Activated CD8-positive, alpha-beta memory T cell treated with anti-CD3 and anti-CD28 coated beads, Interleukin-2, amount 50 U/mL, for 4 hours (primary cell): ENCODE measurements around the gene CD93.

ENCODE experiments used
- DNase-seq: peaks from one replicate; pipeline ENCODE4 v3.0.0-alpha.2; 2020

CD93 gene

GRCh38 chr20:23099791-23100719 is 13.9 kb upstream of the CD93 start:
- DNase-seq: no peak

- no peak for DNase-seq
Observed at GRCh38 chr20:23097636-23098580, 11.8 kb upstream of the CD93 start.

DNA sequence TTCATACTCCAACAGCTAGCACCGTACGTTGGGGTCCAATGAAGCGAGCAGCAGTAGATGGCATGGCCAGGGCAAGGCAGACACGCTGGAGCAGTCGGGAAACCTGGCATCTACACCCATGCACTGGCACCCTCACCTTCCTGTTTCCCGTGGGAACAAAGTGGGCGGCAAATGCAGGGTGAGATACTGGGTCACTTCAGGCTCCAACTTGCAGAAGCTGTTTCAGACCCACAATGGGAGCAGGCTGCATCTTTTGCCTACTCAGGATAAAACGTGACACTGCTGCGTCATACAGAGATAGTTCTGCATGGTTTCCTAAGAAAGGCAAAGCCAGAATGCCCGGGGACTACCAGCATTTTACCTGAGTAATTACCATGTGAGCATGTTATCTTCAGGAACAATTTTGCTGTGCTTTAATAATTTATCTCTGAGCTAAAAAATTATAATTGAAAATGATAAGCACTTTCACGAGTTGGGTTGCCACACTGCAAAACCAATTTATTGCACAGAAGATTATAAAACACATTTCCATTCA is 10.9 kb upstream of the CD93 start:
- no peak for DNase-seq

- DNase-seq: no peak
Observed at GRCh38 chr20:23096097-23096496, 10.0 kb upstream of the CD93 start.

- DNase-seq: no peak
Observed at GRCh38 chr20:23095499-23095898, 9.4 kb upstream of the CD93 start.

GRCh38 chr20:23094927-23095326 is 8.8 kb upstream of the CD93 start:
- no peak for DNase-seq

DNA sequence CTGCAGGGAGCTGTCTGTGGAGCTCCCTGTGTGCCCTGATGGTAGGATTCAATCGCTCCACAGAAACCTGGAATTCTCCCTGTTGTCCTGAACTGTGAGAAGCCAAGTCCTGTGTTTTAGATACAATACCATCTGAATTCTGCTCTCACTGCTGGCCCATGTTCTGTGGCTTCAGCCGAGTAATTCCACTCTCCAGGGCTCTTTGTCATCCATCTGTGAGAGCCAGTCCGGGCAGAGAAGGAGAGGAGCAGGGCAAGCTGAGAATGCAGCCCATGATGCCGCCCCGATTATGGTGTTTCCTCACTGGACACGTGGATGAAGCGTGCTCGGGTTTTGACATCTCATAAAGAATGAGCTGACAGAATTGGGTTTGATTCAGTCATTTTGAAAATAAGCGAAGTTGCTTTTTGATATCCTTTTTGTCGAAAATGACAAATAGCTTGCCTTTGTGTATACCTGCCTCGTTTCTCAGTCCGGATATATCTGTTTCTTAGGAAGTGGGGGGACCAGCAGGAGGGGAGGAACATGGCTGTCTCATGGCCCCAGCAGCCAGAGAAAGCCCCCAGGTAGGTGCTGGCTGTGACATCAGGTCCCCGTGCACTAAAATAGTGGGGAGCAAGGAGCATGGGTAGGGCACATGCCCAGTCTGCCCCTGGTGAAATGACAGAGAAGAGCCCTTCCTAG is 8.2 kb upstream of the CD93 start:
- DNase-seq: no peak

- DNase-seq: no peak
Observed at GRCh38 chr20:23093613-23094012, 7.5 kb upstream of the CD93 start.

- no peak for DNase-seq
Observed at GRCh38 chr20:23092861-23093495, 6.9 kb upstream of the CD93 start.

DNA sequence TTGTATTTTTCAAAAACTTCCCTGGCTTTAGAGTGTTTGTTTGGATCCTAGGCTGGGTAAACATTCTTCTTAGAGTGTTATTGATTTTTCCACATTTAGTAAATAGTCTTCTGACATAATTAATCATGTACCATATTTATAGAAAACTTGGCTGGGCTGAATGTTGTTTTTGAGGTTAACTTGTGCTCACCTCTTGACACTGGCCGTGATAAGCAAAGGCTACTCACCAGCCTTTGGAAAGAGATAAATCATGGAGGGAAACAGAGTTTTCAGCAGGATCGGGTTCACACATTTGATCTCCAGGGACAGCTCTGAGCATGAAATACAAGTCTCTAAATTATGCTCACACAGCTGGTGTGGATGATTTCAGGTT is 6.2 kb upstream of the CD93 start:
- DNase-seq: no peak

- DNase-seq: no peak
Observed at GRCh38 chr20:23091721-23092383, 5.7 kb upstream of the CD93 start.

- DNase-seq: no peak
Observed at GRCh38 chr20:23090878-23091277, 4.8 kb upstream of the CD93 start.

GRCh38 chr20:23090147-23090546 is 4.0 kb upstream of the CD93 start:
- no peak for DNase-seq

- DNase-seq: no peak
Observed at GRCh38 chr20:23088866-23089265, 2.7 kb upstream of the CD93 start.

GRCh38 chr20:23087587-23088251 is 1.6 kb upstream of the CD93 start:
- no peak for DNase-seq

GRCh38 chr20:23086931-23087411 is 847 bp upstream of the CD93 start:
- DNase-seq: no peak

- DNase-seq: no peak
Observed at GRCh38 chr20:23085436-23086055, 578 bp downstream of the CD93 start.

DNA sequence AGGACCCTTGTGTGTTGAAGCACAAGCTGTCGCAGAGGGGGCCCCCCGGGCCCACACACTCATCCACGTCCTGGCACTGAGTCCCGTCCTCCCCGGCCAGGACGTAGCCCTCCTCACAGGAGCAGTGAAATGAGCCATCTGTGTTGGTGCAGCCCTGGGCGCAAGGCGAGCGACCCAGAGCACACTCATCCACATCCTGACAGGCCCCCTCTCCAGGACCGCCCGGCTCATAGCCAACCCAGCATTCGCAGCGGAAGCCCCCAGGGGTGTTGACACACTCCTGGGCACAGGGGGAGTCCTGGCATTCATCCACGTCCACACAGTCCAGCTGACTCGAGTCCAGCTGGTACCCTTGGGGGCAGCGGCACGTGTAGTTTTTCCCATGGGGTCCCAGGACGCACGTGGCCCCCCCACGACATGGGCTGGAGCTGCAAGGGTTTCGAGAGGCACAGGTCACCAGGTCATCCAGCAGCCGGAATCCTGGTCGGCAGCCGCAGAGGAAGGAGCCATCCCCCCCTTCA is 1.2 kb downstream of the CD93 start:
- DNase-seq: no peak

GRCh38 chr20:23084282-23084844 is 1.8 kb downstream of the CD93 start:
- no peak for DNase-seq
